ENCODE results near the gene TRAPPC5.

Gene TRAPPC5

DNA sequence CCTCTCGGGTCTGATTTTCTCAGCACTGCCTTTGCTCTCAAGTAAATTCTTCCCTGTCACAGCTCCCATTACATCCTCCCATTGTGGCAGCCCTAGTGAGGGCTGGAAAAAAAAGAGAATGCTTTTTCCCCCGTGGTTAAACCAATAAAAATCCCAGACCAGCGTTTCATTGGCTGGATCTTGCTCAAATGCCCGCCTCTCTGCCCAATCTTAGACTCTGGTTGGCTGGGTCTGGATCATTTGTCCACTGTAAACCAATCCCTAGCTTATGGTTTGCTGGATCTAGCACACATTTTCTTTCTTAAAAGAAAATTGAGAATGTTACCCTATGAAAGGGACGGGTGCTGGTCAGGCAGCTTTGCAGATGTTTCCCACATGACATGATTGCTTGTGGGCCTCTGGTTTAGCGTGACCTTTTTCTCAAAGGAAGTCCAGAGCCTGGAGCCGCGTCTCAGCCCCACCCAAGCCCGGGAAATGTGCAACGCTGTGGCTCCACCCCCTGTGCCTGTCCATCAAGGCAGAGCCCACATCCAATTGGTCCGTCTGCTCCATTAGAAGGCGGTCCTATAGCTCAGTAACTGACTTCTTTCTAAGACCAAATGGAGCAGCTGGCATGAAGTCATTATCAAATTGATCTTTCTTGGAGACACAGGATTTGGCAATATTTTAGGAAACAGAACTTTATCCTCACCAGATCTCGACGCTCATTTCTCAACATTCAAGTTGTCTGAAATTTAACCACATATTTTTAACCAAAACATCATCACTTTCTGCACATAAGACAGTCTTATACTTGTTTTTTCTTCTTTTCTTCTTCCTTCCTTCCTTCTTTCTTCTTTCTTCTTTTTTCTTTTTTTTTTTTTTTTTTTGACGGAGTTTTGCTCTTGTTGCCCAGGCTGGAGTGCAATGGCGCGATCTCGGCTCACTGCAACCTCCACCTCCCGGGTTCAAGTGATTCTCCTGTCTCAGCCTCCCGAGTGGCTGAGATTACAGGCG lies 6.3 kb upstream of the TRAPPC5 start:
- FAIRE-seq (peak; percentile 36), DNase-seq (ENCODE audit: insufficient read length, low spot score) (peak; percentile 75)

DNA sequence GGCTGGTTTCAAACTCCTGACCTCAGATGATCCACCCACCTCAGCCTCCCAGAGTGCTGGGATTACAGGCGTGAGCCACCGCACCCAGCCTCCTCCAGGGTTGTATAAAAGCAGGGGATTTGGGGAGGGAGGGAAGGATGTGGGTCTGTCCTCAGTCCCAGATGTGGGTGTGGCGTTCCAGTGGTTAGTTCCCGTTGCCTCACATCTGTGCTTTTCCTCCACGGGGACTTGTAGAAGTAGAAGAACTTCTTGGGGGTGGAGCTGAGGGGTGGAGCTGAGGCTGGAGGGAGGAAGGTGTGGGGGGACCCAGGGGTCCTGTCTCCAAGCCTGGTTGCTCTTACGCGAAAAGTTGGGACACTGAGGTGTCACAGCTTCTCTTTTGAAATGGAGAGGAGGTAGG lies 4.3 kb upstream of the TRAPPC5 start:
- DNase-seq (ENCODE audit: insufficient read length, low spot score) = no peak
- no peak for FAIRE-seq

DNA sequence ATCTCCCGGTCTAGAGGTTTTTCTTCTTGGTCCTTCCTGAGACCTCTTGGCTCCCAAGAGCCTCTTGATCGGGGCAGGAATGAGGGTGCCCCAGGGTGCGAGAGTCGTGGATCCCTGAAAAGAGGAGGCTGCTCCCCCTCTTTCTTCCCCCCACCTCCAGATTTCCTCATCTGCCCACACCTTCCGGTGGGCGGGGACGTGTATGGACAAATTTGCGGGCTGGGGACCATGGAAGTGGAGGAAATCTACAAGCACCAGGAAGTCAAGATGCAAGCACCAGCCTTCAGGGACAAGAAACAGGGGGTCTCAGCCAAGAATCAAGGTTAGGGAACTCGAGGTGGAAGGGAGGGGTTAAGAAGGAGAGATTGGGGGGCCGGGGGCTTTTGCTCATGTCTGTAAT lies 3.8 kb upstream of the TRAPPC5 start, which contains the start of gene MCEMP1:
Gene MCEMP1 (plus strand): TSS at position 237 of the 400 bp plus-strand sequence. CDS start 31 bp downstream, at position 268.
- FAIRE-seq = no peak
- DNase-seq (ENCODE audit: insufficient read length, low spot score) = no peak

DNA sequence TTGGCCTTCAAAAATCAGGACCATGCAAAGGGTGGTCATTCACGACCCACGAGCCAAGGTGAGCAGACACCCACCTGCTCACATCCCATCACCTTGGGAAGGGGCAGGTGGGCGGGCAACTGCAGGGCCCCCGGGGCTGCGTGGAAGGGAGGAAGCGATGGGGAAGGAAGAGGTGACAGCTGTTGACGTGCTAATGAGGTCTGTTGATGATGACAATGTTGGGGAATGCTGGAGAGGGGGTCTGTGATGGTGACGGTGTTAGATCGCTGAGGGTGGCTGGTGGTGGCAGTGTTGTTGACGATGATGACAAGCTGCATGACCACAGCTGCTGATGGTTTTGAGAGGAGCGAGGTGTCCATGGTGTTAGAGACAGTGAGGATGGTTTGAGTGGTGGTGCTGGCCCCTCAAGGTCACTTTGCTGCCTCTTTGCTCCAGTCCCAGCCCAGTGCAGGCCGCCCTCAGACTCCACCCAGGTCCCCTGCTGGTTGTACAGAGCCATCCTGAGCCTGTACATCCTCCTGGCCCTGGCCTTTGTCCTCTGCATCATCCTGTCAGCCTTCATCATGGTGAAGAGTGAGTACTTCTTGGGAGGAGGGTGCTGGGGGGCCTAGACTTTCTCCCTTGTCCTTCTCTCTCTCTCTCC lies 2.8 kb upstream of the TRAPPC5 start:
- FAIRE-seq (no peak), DNase-seq (ENCODE audit: insufficient read length, low spot score) (no peak)

DNA sequence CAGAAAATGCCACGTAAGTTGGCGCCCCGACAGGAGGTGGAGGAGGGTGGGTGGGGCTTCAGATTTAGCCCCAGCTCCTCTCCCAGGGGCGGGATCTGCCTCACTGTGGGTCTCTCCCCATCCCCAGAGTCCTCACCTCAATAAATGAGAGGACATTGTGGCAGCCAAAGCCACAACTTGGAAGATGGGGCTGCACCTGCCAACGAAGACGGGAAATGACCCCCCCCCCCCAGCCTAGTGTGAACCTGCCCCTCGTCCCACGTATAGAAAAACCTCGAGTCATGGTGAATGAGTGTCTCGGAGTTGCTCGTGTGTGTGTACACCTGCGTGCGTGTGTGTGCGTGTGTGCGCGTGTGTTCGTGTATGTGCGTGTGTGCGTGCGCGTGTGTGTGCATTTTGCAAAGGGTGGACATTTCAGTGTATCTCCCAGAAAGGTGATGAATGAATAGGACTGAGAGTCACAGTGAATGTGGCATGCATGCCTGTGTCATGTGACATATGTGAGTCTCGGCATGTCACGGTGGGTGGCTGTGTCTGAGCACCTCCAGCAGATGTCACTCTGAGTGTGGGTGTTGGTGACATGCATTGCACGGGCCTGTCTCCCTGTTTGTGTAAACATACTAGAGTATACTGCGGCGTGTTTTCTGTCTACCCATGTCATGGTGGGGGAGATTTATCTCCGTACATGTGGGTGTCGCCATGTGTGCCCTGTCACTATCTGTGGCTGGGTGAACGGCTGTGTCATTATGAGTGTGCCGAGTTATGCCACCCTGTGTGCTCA lies 1.5 kb upstream of the TRAPPC5 start:
- FAIRE-seq (peak; percentile 60), DNase-seq (ENCODE audit: insufficient read length, low spot score) (no peak)

DNA sequence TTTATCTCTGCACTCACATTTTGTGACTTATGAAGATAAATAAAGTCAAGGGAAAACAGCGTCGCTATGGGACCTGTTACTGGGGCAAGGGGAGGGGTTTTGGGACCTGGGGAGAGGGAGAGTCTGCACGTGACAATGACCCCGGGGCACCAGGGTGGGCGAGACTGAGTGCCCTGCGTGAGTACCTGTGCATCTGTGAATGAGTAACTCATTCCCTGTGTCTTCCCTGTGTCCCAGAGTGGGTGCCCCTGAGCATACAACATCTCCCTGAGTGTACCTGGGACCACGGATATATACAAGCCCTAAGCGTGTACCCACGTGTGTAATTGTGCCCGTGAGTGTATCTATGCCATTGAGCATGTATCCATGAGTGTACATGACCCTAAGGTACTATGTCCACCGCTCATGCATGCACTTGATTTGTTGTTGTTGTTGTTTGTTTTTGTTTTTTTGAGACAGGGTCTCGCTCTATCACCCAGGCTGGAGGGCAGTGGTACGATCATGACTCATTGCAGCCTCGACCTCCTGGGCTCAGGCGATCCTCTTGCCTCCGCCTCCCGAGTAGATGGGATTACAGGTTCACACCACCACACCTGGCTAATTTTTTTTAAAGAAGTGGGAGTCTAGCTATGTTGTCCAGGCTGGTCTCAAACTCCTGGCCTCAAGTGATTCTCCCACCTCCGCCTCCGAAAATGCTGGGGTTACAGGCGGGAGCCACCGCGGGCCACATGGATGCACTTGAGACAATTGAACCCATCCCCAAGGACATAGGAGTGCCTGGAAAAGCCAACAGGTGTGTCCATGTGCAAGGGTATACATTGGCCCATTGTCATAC lies 645 bp upstream of the TRAPPC5 start:
- peak; percentile 16 for FAIRE-seq

DNA sequence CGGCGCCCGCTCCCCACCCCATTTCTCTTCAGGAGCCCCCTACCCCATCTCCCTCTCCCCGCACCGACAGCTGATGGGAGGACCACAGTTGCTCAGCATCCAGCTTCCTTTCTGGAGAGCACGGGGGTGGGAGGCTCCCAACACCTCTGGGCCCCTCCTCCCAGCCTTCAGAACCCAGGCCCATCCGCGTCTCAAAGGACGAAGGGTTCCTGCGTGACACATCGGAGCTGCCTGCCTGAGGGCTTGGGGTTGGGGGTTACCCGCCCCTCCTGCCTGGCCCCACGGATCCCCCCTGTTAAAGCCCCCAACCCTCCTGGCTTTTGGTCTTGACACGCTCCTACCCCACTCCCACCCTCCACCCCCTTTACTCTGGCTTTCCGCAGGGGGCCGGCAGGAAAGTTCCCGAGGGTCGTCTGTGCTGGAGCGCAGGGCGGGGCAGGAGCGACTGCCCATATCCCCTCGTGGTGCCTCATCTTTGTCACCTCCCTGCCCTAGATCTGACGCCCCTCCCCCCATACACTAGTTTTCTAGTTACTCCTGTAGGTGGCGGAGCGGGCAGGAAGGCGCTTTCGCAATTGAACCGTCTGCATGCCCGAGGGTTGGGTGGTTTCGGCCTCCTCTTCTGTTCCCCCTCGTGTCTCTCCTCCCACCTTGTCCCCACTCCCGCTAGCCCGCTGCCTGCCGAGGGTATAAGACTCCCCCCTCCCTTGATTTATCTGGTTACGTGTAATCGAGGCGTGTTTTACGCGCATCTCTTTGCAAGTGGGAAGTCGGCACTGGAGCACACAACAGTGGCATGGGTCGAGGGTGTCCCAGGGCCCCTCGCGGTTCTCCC lies 924 bp downstream of the TRAPPC5 start:
- DNase-seq (ENCODE audit: insufficient read length, low spot score) (peak; percentile 57), FAIRE-seq (no peak)

More for the DNA sequence above, 645 bp upstream of the TRAPPC5 start:
- no peak for DNase-seq (ENCODE audit: insufficient read length, low spot score)

DNA sequence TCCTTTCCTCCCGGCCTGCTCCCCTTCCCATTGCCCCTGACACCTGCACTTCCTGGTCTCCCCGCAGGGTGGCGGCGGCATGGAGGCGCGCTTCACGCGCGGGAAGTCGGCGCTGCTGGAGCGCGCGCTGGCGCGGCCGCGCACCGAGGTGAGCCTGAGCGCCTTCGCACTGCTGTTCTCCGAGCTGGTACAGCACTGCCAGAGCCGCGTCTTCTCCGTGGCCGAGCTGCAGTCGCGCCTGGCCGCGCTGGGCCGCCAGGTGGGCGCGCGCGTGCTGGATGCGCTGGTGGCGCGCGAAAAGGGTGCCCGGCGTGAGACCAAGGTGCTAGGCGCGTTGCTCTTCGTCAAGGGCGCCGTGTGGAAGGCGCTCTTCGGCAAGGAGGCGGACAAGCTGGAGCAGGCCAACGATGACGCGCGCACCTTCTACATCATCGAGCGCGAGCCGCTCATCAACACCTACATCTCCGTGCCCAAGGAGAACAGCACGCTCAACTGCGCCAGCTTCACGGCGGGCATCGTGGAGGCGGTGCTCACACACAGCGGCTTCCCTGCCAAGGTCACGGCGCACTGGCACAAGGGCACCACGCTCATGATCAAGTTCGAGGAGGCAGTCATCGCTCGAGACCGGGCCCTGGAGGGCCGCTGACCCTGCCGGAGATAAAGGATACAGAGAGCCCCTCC lies 1.7 kb downstream of the TRAPPC5 start:
- FAIRE-seq (peak; percentile 16), DNase-seq (ENCODE audit: insufficient read length, low spot score) (no peak)

DNA sequence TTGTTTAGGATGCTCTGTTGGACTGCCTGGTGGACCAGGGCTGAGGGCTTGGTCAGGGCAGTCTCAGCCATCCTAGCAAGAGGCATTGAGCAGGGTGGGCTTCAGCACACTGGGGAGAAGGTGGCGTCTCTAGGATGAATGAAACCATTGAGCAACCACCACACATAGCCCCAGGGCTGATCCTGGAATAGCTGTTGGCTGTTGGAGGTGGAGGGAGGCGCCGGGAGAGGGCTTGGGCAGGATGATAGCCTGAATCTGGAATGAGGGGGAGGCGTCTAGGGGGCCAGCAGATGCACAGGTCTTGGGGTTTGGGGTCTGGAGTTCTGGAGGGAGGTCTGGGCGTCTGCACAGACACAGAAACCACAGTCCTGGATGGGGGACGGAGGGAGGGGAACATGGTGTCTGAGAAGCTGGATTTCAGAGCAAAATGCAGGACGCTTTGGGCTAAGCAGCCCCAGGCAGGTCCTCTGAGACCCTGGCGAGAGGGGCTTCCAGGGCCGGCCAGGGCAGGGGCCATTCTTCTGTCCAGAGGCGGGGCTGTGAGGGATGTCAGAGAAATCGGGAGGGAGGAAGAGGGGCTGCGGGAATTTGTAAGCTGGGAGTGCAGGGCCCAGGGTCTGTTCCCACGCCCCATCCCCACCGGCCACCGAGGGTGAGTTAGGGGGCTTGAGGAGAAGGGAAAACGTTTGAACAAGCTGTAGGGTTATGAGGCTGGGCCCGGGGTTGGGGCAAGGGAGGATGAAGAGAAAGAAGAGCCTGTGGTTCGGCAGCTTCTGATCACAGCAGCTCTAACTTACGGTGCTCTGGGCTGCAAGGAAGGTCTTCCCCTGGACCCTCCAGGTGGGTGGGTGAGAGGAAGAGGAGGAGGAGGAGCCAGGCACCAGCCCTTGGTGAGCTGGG lies 5.2 kb downstream of the TRAPPC5 start:
- DNase-seq (ENCODE audit: insufficient read length, low spot score) = no peak
- FAIRE-seq = no peak

DNA sequence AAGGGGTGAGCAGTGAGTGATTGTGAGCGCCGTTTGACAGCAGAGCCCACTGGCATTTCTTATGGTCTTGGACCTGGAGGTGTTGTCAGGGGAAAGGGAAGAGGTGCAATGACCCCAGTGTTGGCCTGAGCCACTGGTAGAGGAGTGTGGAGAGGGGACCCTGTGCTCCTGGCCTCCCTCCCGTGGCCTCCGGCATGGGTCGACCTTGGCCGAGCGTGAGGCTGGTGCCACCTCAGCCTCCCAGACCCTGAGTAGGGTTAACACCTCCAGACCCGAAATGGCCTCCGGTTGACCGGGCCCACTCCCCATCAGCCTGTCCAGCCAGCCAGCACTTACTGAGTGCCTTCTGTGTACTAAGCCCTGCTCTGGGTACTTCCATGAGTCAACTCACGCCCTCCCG lies 6.5 kb downstream of the TRAPPC5 start:
- DNase-seq (ENCODE audit: insufficient read length, low spot score) = no peak

DNA sequence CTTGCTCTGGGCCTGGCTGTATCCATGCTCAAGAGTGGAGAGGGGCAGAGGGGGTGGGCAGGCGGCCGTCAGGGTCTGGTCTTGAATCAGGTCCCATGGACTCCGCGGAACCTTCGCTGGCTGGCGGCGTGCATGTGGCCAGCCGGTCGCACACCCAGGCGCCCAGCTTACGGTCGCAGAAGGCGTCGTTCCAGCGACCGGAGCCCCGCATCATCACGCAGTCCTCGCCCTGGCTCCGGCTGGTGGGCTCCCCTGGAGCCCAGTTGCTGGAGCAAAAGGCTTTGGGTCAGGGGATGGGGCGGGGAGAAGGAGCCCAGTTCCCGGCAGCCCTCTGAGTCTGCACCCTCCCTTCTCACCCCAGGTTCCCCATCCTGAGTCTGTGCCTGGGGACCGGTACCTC lies 8.5 kb downstream of the TRAPPC5 start:
- FAIRE-seq (no peak), DNase-seq (ENCODE audit: insufficient read length, low spot score) (no peak)

More for the DNA sequence above, 6.5 kb downstream of the TRAPPC5 start:
- FAIRE-seq = no peak

DNA sequence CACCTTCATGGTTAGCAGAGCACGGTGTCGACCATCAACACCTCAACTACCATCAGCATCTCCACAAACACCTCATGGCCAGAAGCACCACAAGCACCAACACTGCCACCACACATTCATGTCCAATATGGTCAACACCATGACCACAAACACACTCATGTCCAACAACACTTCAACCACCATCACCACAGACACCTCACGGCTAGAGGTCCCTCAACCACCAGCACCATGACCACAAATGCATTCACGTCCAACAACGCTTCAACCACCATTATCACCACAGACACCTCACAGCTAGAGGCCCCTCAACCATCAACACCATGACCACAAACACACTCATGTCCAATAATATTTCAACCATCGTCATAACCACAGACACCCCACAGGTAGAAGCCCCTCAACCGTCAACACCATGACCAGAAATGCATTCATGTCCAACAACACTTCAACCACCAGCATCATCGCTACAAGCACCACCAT lies 10.2 kb downstream of the TRAPPC5 start:
- FAIRE-seq (peak; percentile 91), DNase-seq (ENCODE audit: insufficient read length, low spot score) (no peak)

DNA sequence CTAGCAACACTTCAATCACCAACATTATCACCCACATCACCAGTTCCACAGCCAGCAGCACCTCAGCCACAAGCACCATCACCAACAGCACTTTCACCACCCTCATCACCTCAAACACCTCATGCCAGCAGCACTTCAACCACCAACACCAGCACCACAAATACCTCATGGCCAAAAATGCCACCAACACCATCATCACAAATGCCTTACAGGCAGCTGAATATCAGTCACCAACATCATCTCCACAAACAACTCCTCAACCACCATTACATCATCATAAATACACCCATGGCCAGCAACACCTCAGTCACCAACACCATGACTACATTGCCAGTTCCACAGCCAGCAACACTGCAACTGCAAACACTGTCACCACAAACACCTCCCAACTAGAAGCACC lies 10.9 kb downstream of the TRAPPC5 start:
- no peak for FAIRE-seq

DNA sequence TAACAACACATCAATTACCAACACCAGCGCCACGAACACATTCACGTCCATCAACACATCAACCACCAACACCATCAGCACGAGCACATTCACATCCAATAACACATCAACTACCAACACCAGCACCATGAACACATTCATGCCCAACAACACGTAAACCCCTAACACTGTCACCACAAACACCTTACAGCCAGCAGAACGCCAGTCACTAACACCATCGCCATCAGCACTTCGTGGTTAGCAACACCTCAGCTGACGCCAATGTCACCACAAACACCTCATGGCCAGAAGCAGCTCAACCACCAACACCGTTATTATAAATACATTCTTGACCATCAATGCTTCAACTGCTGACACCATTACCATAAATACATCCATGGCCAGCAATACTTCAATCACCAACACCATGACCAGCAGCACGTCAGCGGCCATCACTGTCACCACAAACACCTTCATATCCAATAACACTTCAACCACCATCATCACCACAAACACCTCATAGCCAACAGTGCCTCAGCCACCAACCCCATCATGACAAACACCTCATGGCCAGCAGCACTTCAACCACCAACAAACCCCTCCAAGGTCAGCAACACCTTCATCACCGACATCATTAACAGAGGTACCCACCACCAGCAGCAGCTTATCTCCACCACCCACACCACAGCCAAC lies 11.9 kb downstream of the TRAPPC5 start:
- no peak for FAIRE-seq
- DNase-seq (ENCODE audit: insufficient read length, low spot score) = no peak

More for the DNA sequence above, 10.9 kb downstream of the TRAPPC5 start:
- no peak for DNase-seq (ENCODE audit: insufficient read length, low spot score)

DNA sequence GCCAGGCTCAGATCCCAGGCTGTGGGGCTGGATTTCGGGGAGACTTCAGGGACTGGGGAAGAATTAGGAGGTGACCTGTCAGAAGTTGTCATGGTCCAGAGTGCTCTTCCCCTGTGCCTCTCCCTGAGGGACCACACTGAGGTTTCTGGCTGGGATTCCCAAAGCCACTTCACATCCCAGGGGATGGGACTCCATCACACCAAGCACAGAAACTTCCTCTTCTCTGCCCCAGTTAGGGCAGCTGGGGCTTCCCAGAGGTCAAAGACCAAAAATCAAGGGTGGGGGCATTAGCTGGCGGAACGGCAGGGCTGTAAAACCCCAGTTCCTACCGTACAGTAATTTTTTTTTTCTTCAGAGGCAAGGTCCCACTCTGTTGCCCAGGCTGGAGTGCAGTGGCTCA lies 13.9 kb downstream of the TRAPPC5 start:
- DNase-seq (ENCODE audit: insufficient read length, low spot score) (no peak), FAIRE-seq (no peak)

DNA sequence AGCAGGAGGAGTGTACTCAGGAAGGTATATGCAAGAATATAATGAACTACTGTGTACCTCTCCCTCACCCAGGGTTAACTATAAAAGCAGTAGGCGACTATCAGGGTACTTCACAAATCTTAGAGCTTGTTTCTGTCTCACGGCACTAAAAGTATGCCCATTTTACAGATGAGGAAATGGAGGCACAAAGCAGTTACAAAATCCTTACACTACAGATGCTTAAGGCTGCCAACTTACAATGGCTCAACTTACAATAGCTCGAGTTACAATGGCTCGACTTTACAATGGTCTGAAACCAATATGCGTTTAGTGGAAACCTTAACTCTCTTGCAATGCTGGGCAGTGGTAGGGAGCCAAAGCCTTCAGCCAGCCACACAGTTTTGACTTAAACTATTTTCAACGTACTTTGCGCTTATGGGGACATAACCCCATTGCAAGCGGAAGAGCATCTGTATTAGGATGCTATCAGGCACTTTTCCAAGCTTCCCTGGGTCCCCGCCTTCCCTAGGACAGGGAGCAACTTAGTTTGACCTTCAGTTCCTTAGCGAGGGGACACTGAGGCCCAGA lies 17.2 kb downstream of the TRAPPC5 start:
- no peak for FAIRE-seq

DNA sequence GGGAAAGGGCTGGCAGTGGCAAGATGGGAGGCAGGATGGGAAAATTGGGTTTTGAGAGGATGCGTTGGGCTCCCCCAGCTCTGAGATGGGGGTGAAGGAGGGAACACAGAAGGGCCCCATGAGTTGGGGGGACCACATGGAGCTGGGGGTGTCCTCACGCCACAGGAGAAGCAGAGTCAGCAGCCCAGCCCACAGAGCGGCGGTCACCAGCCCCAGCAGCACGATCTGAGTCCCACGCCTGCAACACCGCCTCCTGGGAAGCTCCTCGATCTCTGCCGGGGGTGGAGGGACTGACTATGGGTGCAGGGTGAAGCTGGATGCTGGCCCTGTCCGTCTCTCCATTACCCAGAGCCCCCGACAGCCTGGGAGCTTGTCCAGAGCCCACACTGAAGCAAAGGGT lies 17.9 kb downstream of the TRAPPC5 start:
- FAIRE-seq = no peak
- DNase-seq (ENCODE audit: insufficient read length, low spot score) = no peak

More for the DNA sequence above, 17.2 kb downstream of the TRAPPC5 start:
- no peak for DNase-seq (ENCODE audit: insufficient read length, low spot score)

All from HTR-8/SVneo (cell line).